ENCODE measurements around the gene TAF11L13.
"Not testable (repeated sequence)": the region's sequence is repeated elsewhere in the genome, so short reads cannot be mapped to it uniquely, and the experiment has no call there.

TAF11L13 gene

GRCh38 chr5:17620627-17621026 is 11.3 kb upstream of the TAF11L13 start:
- H3K27ac ChIP-seq (ENCODE audit: low read depth, low read length): no peak overlapping the region
- H3K9me3 ChIP-seq (ENCODE audit: control insufficient read depth, insufficient read depth, low read depth, low read length): no peaks in the 10 kb centered on the region
- no peak overlapping the region for H3K9ac ChIP-seq (ENCODE audit: low read length)
- no peak overlapping the region for H3K4me3 ChIP-seq (ENCODE audit: low read depth, low read length)
- no peaks in the 10 kb centered on the region for H3K4me1 ChIP-seq (ENCODE audit: control insufficient read depth, insufficient read depth, low read length)
- no peaks in the 10 kb centered on the region for H3K27me3 ChIP-seq (ENCODE audit: control insufficient read depth, insufficient read depth, low read length)
- H3K36me3 ChIP-seq (ENCODE audit: control insufficient read depth, insufficient read depth, low read length): no peaks in the 10 kb centered on the region

GRCh38 chr5:17625686-17626085 is 6.2 kb upstream of the TAF11L13 start:
- no peaks in the 10 kb centered on the region for H3K4me1 ChIP-seq (ENCODE audit: control insufficient read depth, insufficient read depth, low read length)
- H3K36me3 ChIP-seq (ENCODE audit: control insufficient read depth, insufficient read depth, low read length): no peaks in the 10 kb centered on the region
- H3K27ac ChIP-seq (ENCODE audit: low read depth, low read length): no peak overlapping the region
- no peak overlapping the region for H3K4me3 ChIP-seq (ENCODE audit: low read depth, low read length)
- H3K9ac ChIP-seq (ENCODE audit: low read length): no peak overlapping the region
- H3K9me3 ChIP-seq (ENCODE audit: control insufficient read depth, insufficient read depth, low read depth, low read length): no peaks in the 10 kb centered on the region
- no peaks in the 10 kb centered on the region for H3K27me3 ChIP-seq (ENCODE audit: control insufficient read depth, insufficient read depth, low read length)

DNA sequence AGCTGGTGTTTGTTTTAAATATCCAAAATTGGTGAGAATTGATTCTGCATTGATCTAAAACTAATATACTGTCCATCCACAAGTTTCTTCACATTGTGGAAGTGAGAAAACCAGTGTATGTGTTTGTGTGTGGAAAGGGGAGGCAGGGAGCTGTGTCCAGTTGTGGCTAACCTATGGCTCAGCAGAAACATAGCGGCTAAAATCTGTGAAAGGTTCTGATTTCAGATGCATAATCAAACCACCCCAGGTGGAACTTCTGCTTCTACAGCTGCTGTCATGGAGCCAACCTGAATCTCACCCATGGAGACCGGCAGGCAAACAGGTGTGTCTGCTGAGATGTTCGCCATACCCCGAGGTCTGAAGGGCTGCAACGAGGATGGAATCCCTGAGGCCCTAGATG is 2.3 kb downstream of the TAF11L13 start, which contains the start of gene TAF11L14:
Gene TAF11L14 (plus strand): TSS at position 301 of the 400 bp plus-strand sequence.
- Histone ChIP-seq H3K4me1 (ENCODE audit: control insufficient read depth, insufficient read depth, low read length) (no peaks in the 10 kb centered on the region), H3K9me3 (ENCODE audit: control insufficient read depth, insufficient read depth, low read depth, low read length) (no peaks in the 10 kb centered on the region), H3K27ac (ENCODE audit: low read depth, low read length) (no peak within 1 kb of the TSS), H3K4me3 (ENCODE audit: low read depth, low read length) (no peak within 1 kb of the TSS), H3K9ac (ENCODE audit: low read length) (no peak within 1 kb of the TSS), H3K36me3 (ENCODE audit: control insufficient read depth, insufficient read depth, low read length) (no peaks in the 10 kb centered on the region), H3K27me3 (ENCODE audit: control insufficient read depth, insufficient read depth, low read length) (no peaks in the 10 kb centered on the region)

DNA sequence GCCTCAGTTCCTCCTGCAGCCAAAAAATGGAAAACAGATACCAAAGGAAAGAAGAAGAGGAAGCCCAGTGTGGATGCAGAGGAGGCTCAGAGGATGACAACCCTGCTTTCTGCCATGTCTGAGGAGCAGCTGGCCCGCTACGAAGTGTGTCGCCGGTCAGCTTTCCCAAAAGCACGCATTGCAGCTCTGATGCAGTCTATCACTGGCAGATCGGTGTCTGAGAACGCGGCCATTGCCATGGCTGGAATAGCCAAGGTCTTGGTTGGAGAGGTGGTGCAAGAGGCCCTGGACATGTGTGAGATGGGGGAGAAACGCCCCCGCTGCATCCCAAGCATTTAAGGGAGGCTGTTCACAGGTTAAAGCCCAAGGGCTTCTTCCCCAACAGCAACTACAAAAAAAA is 17.3 kb downstream of the TAF11L13 start:
- not testable (repeated sequence) for H3K4me1 ChIP-seq (ENCODE audit: control insufficient read depth, insufficient read depth, low read length); H3K36me3 ChIP-seq (ENCODE audit: control insufficient read depth, insufficient read depth, low read length); H3K9ac ChIP-seq (ENCODE audit: low read length); H3K9me3 ChIP-seq (ENCODE audit: control insufficient read depth, insufficient read depth, low read depth, low read length); H3K27ac ChIP-seq (ENCODE audit: low read depth, low read length); H3K27me3 ChIP-seq (ENCODE audit: control insufficient read depth, insufficient read depth, low read length); H3K4me3 ChIP-seq (ENCODE audit: low read depth, low read length)

- H3K27ac ChIP-seq (ENCODE audit: low read depth, low read length); H3K9ac ChIP-seq (ENCODE audit: low read length); H3K27me3 ChIP-seq (ENCODE audit: control insufficient read depth, insufficient read depth, low read length); H3K4me3 ChIP-seq (ENCODE audit: low read depth, low read length); H3K4me1 ChIP-seq (ENCODE audit: control insufficient read depth, insufficient read depth, low read length); H3K36me3 ChIP-seq (ENCODE audit: control insufficient read depth, insufficient read depth, low read length); H3K9me3 ChIP-seq (ENCODE audit: control insufficient read depth, insufficient read depth, low read depth, low read length): not testable (repeated sequence)
These were observed 23.4 kb downstream of the TAF11L13 start for GRCh38 chr5:17655201-17655759.

DNA sequence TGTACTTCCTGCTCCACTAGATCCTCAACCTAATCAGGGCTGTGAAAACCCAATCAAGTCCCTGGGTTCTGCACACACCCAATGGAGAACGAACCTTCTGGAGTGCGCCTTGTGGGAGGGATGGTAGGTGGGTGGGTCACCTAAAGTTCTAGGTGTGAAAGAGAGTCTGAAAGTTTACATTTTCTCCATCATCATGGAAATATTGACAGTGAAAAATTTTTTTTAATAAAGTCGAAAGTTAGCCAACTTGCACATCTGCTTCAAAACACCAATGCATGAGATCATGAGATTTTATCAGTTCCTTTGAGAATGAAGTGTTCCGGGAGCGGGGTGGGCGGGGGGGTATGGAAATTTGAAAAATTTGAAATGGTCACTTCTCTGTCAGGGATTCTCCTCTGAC is 24.0 kb downstream of the TAF11L13 start:
- Histone ChIP-seq H3K36me3 (ENCODE audit: control insufficient read depth, insufficient read depth, low read length) (no peaks in the 10 kb centered on the region), H3K4me3 (ENCODE audit: low read depth, low read length) (no peak overlapping the region), H3K9ac (ENCODE audit: low read length) (no peak overlapping the region), H3K4me1 (ENCODE audit: control insufficient read depth, insufficient read depth, low read length) (no peaks in the 10 kb centered on the region), H3K9me3 (ENCODE audit: control insufficient read depth, insufficient read depth, low read depth, low read length) (no peaks in the 10 kb centered on the region), H3K27ac (ENCODE audit: low read depth, low read length) (no peak overlapping the region), H3K27me3 (ENCODE audit: control insufficient read depth, insufficient read depth, low read length) (no peaks in the 10 kb centered on the region)

DNA sequence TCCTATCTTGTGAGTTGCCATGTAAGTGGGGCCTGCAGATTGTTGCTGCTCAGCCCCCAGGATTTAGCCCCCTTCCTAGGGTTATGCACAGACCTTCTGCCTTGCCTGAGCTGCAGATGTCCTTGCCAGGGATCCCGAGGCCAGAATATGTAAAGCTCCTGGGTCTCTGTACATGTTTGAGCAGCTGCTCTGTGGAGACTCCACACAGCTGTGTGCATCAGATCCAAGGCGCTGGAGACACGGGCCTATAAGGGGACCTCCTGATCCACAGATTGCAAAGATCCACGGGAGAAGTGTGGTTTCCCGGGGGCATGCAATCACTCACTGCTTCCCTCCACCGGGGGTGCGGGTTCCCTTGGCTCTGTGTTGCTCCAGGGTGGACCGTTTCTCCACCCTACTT is 31.3 kb downstream of the TAF11L13 start:
- Histone ChIP-seq H3K9me3 (ENCODE audit: control insufficient read depth, insufficient read depth, low read depth, low read length) (no peaks in the 10 kb centered on the region), H3K4me3 (ENCODE audit: low read depth, low read length) (no peak overlapping the region), H3K9ac (ENCODE audit: low read length) (no peak overlapping the region), H3K36me3 (ENCODE audit: control insufficient read depth, insufficient read depth, low read length) (no peaks in the 10 kb centered on the region), H3K4me1 (ENCODE audit: control insufficient read depth, insufficient read depth, low read length) (peaks cover 5% of the 10 kb centered on the region; the same call in 1 of the 2 replicates), H3K27me3 (ENCODE audit: control insufficient read depth, insufficient read depth, low read length) (no peaks in the 10 kb centered on the region), H3K27ac (ENCODE audit: low read depth, low read length) (no peak overlapping the region)

GRCh38 chr5:17665836-17666235 is 33.9 kb downstream of the TAF11L13 start:
- H3K4me3 ChIP-seq (ENCODE audit: low read depth, low read length): no peak overlapping the region
- peaks cover 5% of the 10 kb centered on the region; the same call in 1 of the 2 replicates for H3K4me1 ChIP-seq (ENCODE audit: control insufficient read depth, insufficient read depth, low read length)
- no peak overlapping the region for H3K27ac ChIP-seq (ENCODE audit: low read depth, low read length)
- H3K36me3 ChIP-seq (ENCODE audit: control insufficient read depth, insufficient read depth, low read length): no peaks in the 10 kb centered on the region
- no peaks in the 10 kb centered on the region for H3K27me3 ChIP-seq (ENCODE audit: control insufficient read depth, insufficient read depth, low read length)
- 0 out of 2 replicates have a peak, but pooled peaks cover under 1% of the 10 kb centered on the region for H3K9me3 ChIP-seq (ENCODE audit: control insufficient read depth, insufficient read depth, low read depth, low read length)
- no peak overlapping the region for H3K9ac ChIP-seq (ENCODE audit: low read length)

DNA sequence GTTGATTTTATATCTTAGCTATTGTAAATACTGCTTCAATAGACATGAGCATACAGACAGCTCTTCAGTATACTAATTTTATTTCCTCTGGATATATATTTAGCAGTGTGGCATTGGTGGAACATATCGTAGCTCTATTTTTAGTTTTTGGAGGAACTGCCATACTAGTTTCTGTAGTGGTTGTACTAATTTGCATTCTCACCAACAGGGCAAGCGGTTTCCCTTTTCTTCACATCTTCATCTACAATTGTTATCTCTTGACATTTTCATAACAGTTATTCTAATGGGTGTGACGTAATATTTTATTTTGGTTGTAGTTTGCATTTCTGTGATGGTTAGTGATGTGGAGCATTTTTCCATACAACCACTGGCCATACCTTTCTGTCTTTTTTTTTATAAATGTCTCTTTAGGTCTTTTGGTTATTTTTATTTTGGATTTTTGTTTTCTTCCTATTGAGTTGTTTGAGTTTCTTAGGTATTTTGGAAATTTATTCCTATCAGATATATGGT is 34.9 kb downstream of the TAF11L13 start:
- Histone ChIP-seq H3K4me1 (ENCODE audit: control insufficient read depth, insufficient read depth, low read length) (peaks cover 5% of the 10 kb centered on the region; the same call in 1 of the 2 replicates), H3K27me3 (ENCODE audit: control insufficient read depth, insufficient read depth, low read length) (no peaks in the 10 kb centered on the region), H3K9me3 (ENCODE audit: control insufficient read depth, insufficient read depth, low read depth, low read length) (0 out of 2 replicates have a peak, but pooled peaks cover 3% of the 10 kb centered on the region), H3K9ac (ENCODE audit: low read length) (no peak overlapping the region), H3K27ac (ENCODE audit: low read depth, low read length) (no peak overlapping the region), H3K4me3 (ENCODE audit: low read depth, low read length) (no peak overlapping the region), H3K36me3 (ENCODE audit: control insufficient read depth, insufficient read depth, low read length) (no peaks in the 10 kb centered on the region)

- Histone ChIP-seq H3K4me1 (ENCODE audit: control insufficient read depth, insufficient read depth, low read length) (no peaks in the 10 kb centered on the region), H3K9ac (ENCODE audit: low read length) (no peak overlapping the region), H3K9me3 (ENCODE audit: control insufficient read depth, insufficient read depth, low read depth, low read length) (0 out of 2 replicates have a peak, but pooled peaks cover 3% of the 10 kb centered on the region)
These were observed 38.5 kb downstream of the TAF11L13 start for GRCh38 chr5:17670353-17670752.

DNA sequence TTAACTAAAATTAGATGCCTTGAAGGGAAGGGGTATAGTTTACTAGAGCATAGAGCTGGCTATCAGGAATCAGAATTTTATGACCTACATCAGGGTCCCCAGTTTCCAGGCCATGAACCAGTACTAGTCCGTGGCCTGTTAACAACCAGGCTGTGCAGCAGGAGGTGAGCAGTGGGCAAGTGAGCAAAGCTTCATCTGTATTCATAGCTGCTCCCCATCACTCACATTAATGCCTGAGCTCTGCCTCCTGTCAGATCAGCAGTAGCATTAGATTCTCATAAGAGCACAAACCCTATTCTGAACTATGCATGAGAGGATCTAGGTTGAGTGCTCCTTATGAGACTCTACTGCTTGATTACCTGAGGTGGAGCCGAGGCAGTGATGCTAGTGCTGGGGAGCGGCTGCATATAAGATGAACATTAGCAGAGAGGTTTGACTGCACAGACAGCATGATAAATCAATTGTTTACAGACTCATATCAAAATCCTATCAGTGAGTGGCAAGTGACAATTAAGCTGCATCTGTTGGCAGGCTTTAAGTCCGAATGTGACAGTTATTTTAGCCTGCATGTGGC is 47.0 kb downstream of the TAF11L13 start:
- Histone ChIP-seq H3K36me3 (ENCODE audit: control insufficient read depth, insufficient read depth, low read length) (no peaks in the 10 kb centered on the region), H3K27ac (ENCODE audit: low read depth, low read length) (no peak overlapping the region), H3K4me3 (ENCODE audit: low read depth, low read length) (no peak overlapping the region), H3K27me3 (ENCODE audit: control insufficient read depth, insufficient read depth, low read length) (no peaks in the 10 kb centered on the region), H3K9ac (ENCODE audit: low read length) (no peak overlapping the region), H3K4me1 (ENCODE audit: control insufficient read depth, insufficient read depth, low read length) (no peaks in the 10 kb centered on the region), H3K9me3 (ENCODE audit: control insufficient read depth, insufficient read depth, low read depth, low read length) (no peaks in the 10 kb centered on the region)

More at GRCh38 chr5:17670353-17670752, 38.5 kb downstream of the TAF11L13 start:
- Histone ChIP-seq H3K27ac (ENCODE audit: low read depth, low read length) (no peak overlapping the region), H3K4me3 (ENCODE audit: low read depth, low read length) (no peak overlapping the region), H3K36me3 (ENCODE audit: control insufficient read depth, insufficient read depth, low read length) (no peaks in the 10 kb centered on the region), H3K27me3 (ENCODE audit: control insufficient read depth, insufficient read depth, low read length) (no peaks in the 10 kb centered on the region)

All from HUES6 (cell line).